Mesendoderm (in vitro differentiated cells): Measurements from ENCODE around the gene IMMT.

Experiments
- DNase-seq: peaks from one replicate; pipeline ENCODE4 v3.0.0; 2013
- H2AK5ac ChIP-seq: 2 replicates; pipeline ENCODE4 v1.6.1; 2013; ENCODE audit warnings: low read length, inconsistent platforms
- H2BK120ac ChIP-seq: 2 replicates; pipeline ENCODE4 v1.6.1; 2013; ENCODE audit warnings: low read depth, mild to moderate bottlenecking, low read length, moderate library complexity, mixed read lengths
- H2BK15ac ChIP-seq: replicated peaks from 2 replicates; pipeline ENCODE4 v1.6.1; 2013; ENCODE audit warnings: low read depth, mild to moderate bottlenecking, moderate library complexity
- H2BK5ac ChIP-seq: 2 replicates; pipeline ENCODE4 v1.6.1; 2013; ENCODE audit warnings: low read length, inconsistent platforms
- H3K18ac ChIP-seq: 2 replicates; pipeline ENCODE4 v1.6.1; 2013; ENCODE audit warnings: mild to moderate bottlenecking, low read length, mixed read lengths
- H3K23ac ChIP-seq: one replicate; pipeline ENCODE4 v1.6.1; 2013; ENCODE audit warnings: low read length
- H3K27ac ChIP-seq: 2 replicates; pipeline ENCODE4 v1.5.1; 2013; ENCODE audit warnings: low read depth, mild to moderate bottlenecking, inconsistent platforms, low read length, moderate library complexity
- H3K27me3 ChIP-seq: 2 replicates; pipeline ENCODE4 v1.6.1; 2013; ENCODE audit warnings: low read length, control low read depth, mild to moderate bottlenecking, inconsistent platforms; ENCODE audit not compliant: insufficient read depth, poor library complexity
- H3K36me3 ChIP-seq: 2 replicates; pipeline ENCODE4 v1.6.1; 2013; ENCODE audit warnings: low read length, inconsistent platforms; ENCODE audit not compliant: control insufficient read depth, insufficient read depth
- H3K4ac ChIP-seq: one replicate; pipeline ENCODE4 v1.6.1; 2013; ENCODE audit warnings: low read depth, mild to moderate bottlenecking, low read length, moderate library complexity
- H3K4me1 ChIP-seq: 2 replicates; pipeline ENCODE4 v1.6.1; 2013; ENCODE audit warnings: low read depth, low read length, inconsistent platforms; ENCODE audit not compliant: control insufficient read depth
- H3K4me2 ChIP-seq: 2 replicates; pipeline ENCODE4 v1.6.1; 2013; ENCODE audit warnings: low read length
- H3K4me3 ChIP-seq: 2 replicates; pipeline ENCODE4 v1.5.1; 2013; ENCODE audit warnings: mild to moderate bottlenecking, low read length
- H3K56ac ChIP-seq: one replicate; pipeline ENCODE4 v1.6.1; 2013; ENCODE audit warnings: low read length
- H3K79me1 ChIP-seq: 2 replicates; pipeline ENCODE4 v1.6.1; 2013; ENCODE audit warnings: low read length, inconsistent platforms
- H3K79me2 ChIP-seq: 2 replicates; pipeline ENCODE4 v1.6.1; 2013; ENCODE audit warnings: mild to moderate bottlenecking, low read length; ENCODE audit not compliant: control insufficient read depth, insufficient read depth
- H3K9ac ChIP-seq: 2 replicates; pipeline ENCODE4 v1.6.1; 2013; ENCODE audit warnings: low read length, inconsistent platforms
- H4K5ac ChIP-seq: one replicate; pipeline ENCODE4 v1.6.1; 2013; ENCODE audit warnings: low read length
- H4K8ac ChIP-seq: one replicate; pipeline ENCODE4 v1.6.1; 2013; ENCODE audit warnings: low read depth, mild to moderate bottlenecking, control low read depth, low read length, moderate library complexity
- WGBS: extraction: QIAGEN DNeasy Blood & Tissue Kit; methylation state at CpG from one replicate; pipeline ENCODE4 v1.1.7; 2013; ENCODE audit warnings: low lambda C conversion rate, missing lambda C conversion rate; ENCODE audit not compliant: insufficient coverage; ENCODE audit errors: extremely low coverage; 5-methylcytosine and 5-hydroxymethylcytosine counted together

IMMT gene

DNA sequence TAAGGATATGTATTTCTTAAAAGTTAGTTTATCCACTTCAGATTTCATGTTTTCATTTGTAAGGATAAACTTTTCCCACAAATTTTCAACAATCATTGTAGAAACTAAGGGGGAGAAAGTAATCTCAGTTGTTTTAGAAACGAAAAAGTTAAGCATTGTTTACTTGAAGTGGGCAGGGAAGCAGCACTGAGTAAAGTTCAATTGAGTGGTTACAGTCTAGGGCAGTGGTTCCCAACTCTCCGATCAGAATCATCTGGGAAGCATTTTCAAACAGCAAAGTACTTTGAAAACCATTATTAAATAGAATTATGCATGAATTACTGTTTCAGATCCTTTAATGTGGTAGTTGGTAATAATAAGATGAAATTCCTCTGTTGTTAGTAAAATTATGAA lies 16.5 kb upstream of the IMMT start:
- Histone ChIP-seq H3K9ac (no peak overlapping the region), H2BK15ac (no peak overlapping the region), H3K23ac (no peak overlapping the region), H3K4me3 (no peak overlapping the region), H3K36me3 (peaks cover 3% of the 10 kb centered on the region), H2BK5ac (no peak overlapping the region), H3K27me3 (no peaks in the 10 kb centered on the region), H3K18ac (no peak overlapping the region), H2BK120ac (no peak overlapping the region), H3K4me1 (no peaks in the 10 kb centered on the region), H3K27ac (no peak overlapping the region), H3K79me2 (no peaks in the 10 kb centered on the region), H3K4ac (no peak overlapping the region), H4K8ac (no peak overlapping the region), H3K79me1 (no peaks in the 10 kb centered on the region), H3K56ac (no peak overlapping the region), H3K4me2 (no peak overlapping the region), H4K5ac (no peak overlapping the region), H2AK5ac (no peak overlapping the region)
- no CpG with 5 or more reads among the region's 2 CpGs for WGBS
- no peak for DNase-seq

DNA sequence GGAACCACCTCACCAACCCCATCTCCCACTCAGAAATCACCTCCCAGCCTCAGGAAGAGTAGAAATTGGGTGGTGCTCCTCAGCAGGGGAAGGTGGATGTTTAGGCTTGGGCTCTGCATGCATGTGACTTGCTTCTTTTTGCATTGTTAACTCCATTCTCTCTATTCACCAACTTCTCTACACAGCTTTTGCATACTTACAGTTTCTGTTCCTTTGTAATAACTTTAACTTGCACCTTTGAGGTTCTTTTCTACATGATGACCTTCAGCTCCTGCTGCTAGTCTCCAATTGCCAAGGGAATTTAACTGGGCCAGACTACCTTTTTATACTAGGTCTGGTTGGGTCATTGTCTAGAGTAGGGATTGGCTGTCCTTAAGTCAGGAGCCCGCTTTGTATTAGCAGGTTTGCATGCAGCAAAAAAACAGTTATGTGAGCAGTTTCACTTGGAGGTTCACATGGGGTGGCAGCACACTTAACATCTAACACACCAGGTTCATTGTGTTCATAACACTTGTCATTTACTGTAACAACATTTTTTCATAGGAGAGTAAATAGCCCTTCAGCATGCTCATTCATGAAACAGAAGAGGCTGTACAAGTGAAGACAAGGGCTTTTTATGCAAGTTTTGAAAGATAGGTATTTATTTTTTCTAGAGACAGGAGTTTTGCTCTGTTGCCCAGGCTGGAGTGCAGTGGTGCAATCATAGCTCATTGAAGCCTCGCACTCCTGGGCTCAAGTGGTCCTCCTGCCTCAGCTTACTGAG lies 16.0 kb upstream of the IMMT start:
- H3K4me3 ChIP-seq = no peak overlapping the region
- no peak overlapping the region for H3K4ac ChIP-seq
- H3K18ac ChIP-seq = no peak overlapping the region
- H4K5ac ChIP-seq = no peak overlapping the region
- no peak overlapping the region for H2AK5ac ChIP-seq
- H3K9ac ChIP-seq = no peak overlapping the region
- H4K8ac ChIP-seq = no peak overlapping the region
- no peak for DNase-seq
- no peak overlapping the region for H3K56ac ChIP-seq
- no peak overlapping the region for H3K23ac ChIP-seq
- peaks cover 3% of the 10 kb centered on the region for H3K36me3 ChIP-seq
- no CpG with 5 or more reads among the region's 2 CpGs for WGBS
- no peak overlapping the region for H2BK120ac ChIP-seq
- H2BK5ac ChIP-seq = no peak overlapping the region
- no peaks in the 10 kb centered on the region for H3K4me1 ChIP-seq
- no peak overlapping the region for H3K27ac ChIP-seq
- H3K4me2 ChIP-seq = no peak overlapping the region
- no peaks in the 10 kb centered on the region for H3K79me2 ChIP-seq
- H3K27me3 ChIP-seq = no peaks in the 10 kb centered on the region
- no peaks in the 10 kb centered on the region for H3K79me1 ChIP-seq
- H2BK15ac ChIP-seq = no peak overlapping the region

DNA sequence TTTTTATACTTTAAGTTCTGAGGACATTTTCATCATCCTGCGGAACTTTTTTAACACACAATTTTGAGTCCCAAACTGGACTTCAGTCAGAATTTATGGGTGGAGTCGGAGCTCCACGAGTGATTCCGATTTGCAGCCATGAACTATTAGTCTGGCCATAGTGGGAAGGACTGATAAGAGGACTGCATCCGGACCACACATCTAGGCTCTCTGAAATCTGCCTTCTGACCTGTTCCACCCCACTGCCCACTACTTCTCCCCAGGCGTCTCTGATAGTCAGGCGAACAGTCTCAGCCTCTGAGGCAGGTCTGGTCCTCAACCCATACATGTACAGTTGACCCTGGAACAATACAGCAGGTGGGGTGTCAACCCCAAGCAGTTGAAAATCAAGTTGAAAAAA lies 9.2 kb upstream of the IMMT start:
- no CpG with 5 or more reads among the region's 7 CpGs for WGBS

DNA sequence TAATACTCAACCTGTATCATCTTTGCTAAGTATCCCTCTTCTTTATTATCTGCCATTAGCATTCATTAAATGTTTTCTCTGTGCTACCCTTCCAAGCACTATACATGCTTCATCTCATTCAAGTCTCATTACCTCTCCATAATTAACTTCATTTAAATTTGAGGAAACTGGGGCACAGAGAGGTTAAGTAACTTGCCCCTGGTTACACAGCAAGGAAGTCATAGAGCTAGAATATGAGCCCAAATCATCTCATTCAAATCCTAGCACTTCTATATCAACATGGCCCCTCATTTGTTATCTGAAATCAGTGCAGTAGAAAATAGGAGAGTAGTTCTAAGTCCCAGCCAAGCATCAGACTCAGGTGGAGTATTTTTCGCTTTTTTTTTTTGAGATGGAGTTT lies 8.4 kb upstream of the IMMT start:
- Histone ChIP-seq H3K18ac (no peak overlapping the region), H3K23ac (no peak overlapping the region), H2BK120ac (no peak overlapping the region), H3K79me1 (peaks cover 8% of the 10 kb centered on the region), H3K27me3 (no peaks in the 10 kb centered on the region), H3K36me3 (no peaks in the 10 kb centered on the region), H3K4me1 (no peaks in the 10 kb centered on the region), H3K27ac (no peak overlapping the region), H3K4me3 (no peak overlapping the region), H3K79me2 (peaks cover 8% of the 10 kb centered on the region), H2AK5ac (no peak overlapping the region), H4K8ac (no peak overlapping the region), H2BK5ac (no peak overlapping the region), H3K9ac (no peak overlapping the region), H4K5ac (no peak overlapping the region), H2BK15ac (no peak overlapping the region), H3K4me2 (no peak overlapping the region), H3K4ac (no peak overlapping the region), H3K56ac (no peak overlapping the region)
- DNase-seq = no peak
- no CpG with 5 or more reads among the region's 1 CpG for WGBS

More for the DNA sequence above, 9.2 kb upstream of the IMMT start:
- no peak overlapping the region for H2BK120ac ChIP-seq
- H3K4ac ChIP-seq = no peak overlapping the region
- H3K23ac ChIP-seq = no peak overlapping the region
- H3K9ac ChIP-seq = no peak overlapping the region
- no peak overlapping the region for H4K8ac ChIP-seq
- no peak overlapping the region for H2BK5ac ChIP-seq
- H4K5ac ChIP-seq = no peak overlapping the region
- H3K79me2 ChIP-seq = peaks cover 7% of the 10 kb centered on the region
- H2BK15ac ChIP-seq = no peak overlapping the region
- H3K27ac ChIP-seq = no peak overlapping the region
- H3K36me3 ChIP-seq = no peaks in the 10 kb centered on the region
- H3K4me2 ChIP-seq = no peak overlapping the region
- H3K56ac ChIP-seq = no peak overlapping the region
- DNase-seq = no peak
- no peak overlapping the region for H2AK5ac ChIP-seq
- H3K27me3 ChIP-seq = no peaks in the 10 kb centered on the region
- peaks cover 8% of the 10 kb centered on the region for H3K79me1 ChIP-seq
- H3K4me3 ChIP-seq = no peak overlapping the region
- H3K18ac ChIP-seq = no peak overlapping the region
- H3K4me1 ChIP-seq = no peaks in the 10 kb centered on the region

DNA sequence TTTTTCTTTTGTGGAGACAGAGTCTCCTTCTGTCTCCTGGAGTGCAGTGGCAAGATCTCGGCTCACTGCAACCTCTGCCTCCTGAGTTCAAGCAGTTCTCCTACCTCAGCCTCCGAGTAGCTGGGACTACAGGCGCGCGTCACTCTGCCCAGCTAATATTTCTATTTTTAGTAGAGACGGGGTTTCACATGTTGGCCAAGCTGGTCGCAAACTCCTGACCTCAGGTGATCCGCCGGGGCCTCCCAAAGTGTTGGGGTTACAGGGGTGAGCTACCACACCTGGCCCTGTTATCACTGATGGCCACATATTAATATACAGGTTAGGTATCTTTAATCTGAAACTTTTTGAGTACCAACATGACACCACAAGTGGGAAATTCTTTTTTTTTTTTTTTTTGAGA lies 7.4 kb upstream of the IMMT start:
- Histone ChIP-seq H3K27ac (no peak overlapping the region), H3K36me3 (no peaks in the 10 kb centered on the region), H3K27me3 (no peaks in the 10 kb centered on the region), H4K5ac (no peak overlapping the region), H4K8ac (no peak overlapping the region), H3K4me1 (no peaks in the 10 kb centered on the region), H2BK15ac (no peak overlapping the region), H3K9ac (no peak overlapping the region), H3K18ac (no peak overlapping the region), H3K23ac (no peak overlapping the region), H3K4me2 (no peak overlapping the region), H3K56ac (no peak overlapping the region), H2AK5ac (no peak overlapping the region), H2BK120ac (no peak overlapping the region), H3K4me3 (no peak overlapping the region), H2BK5ac (no peak overlapping the region), H3K79me1 (peaks cover 8% of the 10 kb centered on the region), H3K4ac (no peak overlapping the region), H3K79me2 (peaks cover 8% of the 10 kb centered on the region)
- WGBS = no CpG with 5 or more reads among the region's 9 CpGs
- no peak for DNase-seq

DNA sequence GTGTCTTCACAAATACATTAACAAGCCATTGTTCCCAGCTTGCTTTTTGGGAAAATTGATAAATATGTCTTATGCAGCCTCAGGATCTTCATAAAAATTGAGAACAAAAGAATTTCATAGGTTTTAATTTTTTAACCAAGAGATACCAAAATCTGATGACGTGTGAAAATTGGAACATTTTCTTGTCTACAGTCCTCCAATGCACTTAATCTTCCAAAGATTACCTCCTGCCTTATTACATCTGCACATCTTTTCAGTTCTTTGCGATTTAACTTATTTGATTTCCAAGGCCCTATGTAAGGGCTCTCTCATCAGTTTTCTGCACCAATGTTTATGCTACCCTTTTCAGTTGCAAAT lies 7.1 kb upstream of the IMMT start:
- no peak overlapping the region for H2BK120ac ChIP-seq
- no peak overlapping the region for H3K18ac ChIP-seq
- no peak overlapping the region for H2AK5ac ChIP-seq
- H3K36me3 ChIP-seq = no peaks in the 10 kb centered on the region
- no peak overlapping the region for H4K8ac ChIP-seq
- no peak overlapping the region for H3K23ac ChIP-seq
- H3K4me3 ChIP-seq = no peak overlapping the region
- H3K9ac ChIP-seq = no peak overlapping the region
- no peak overlapping the region for H2BK5ac ChIP-seq
- H3K4me2 ChIP-seq = no peak overlapping the region
- H4K5ac ChIP-seq = no peak overlapping the region
- peaks cover 8% of the 10 kb centered on the region for H3K79me2 ChIP-seq
- H3K27me3 ChIP-seq = no peaks in the 10 kb centered on the region
- WGBS = no CpG with 5 or more reads among the region's 2 CpGs
- H3K56ac ChIP-seq = no peak overlapping the region
- H3K4me1 ChIP-seq = no peaks in the 10 kb centered on the region
- DNase-seq = no peak
- H3K27ac ChIP-seq = no peak overlapping the region
- no peak overlapping the region for H3K4ac ChIP-seq
- no peak overlapping the region for H2BK15ac ChIP-seq
- H3K79me1 ChIP-seq = peaks cover 8% of the 10 kb centered on the region
